Activated CD8-positive, alpha-beta memory T cell treated with anti-CD3 and anti-CD28 coated beads for 48 hours (primary cell): ENCODE results near the gene PPFIA4.

ENCODE experiments used
- DNase-seq, 3 experiments: peaks; one replicate each; pipeline ENCODE4 v3.0.0-alpha.2; 2020; ENCODE audit warnings: low read depth in 2 of 3, low spot score in 2 of 3

Gene PPFIA4

DNA sequence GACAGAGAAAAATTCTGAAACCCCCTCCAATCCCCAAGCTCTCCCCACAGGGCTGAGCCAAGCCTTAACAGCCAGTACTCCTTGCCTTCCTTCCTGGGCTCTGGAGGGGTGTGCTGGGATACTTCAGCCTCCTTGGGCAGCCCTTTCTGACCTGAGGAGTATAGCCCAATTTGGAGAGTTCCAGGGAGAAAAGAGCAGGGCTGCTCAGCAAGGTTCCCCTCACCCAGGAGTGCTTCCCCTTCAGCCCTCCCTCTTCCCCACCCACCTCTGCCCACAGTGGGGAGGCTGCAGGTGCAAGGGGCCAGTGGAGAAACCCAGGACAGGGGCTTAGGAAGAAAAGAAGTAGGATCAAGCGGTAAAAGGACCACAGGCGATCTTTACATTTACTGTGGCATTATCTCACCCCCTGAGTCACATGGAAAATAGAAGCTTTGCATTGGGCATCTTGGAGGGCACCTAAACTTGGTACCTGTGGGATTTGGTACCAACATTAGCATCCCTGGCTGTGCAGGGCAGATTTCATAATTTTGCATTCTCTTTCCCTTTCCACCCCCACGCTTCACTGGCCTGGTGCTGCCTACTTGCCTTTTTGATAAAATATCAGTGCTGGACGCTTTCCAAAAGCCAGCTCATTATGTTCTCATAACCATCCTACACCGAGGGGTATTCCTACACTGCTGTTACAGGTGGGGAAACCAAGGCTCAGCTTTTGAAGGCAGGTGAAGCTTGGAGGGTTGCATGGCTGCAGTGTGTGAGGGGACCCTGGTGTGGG is 98.4 kb downstream of the PPFIA4 start:
- DNase-seq = no peak

DNA sequence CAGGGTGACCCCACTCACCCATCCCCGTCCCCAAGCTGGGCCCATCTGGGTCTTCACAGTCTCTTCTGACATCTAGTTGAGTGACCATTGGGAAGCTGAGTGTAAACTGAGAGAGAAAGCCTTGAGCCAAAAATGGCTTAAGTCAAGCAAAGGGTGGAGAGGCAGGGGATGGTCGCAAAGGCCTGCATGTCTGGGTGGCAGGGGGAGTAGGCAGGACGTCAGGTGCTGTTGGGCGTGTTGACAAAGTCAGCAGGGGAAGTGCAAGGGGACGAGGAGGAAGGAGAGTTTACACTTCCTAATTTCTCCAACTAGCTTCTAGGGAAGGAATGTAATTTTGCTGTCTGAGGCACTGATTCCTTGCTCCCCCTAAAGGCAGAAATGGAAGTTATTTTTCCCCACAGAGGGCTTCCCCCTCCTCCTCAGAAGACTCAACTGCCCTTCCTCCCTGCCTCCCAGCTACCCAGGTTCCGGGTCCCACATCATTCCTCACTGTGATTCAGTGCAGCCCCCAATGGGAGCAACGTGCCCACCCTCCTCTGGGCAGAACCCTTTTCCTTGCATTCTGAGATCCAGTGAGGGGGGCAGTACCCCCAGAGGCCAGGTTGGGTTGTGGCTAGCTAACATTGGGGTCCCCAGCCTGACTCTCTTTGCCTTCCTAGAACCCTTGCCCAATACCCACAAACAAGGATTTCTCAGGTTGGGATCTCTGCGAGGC is 100.0 kb downstream of the PPFIA4 start:
- no peak for DNase-seq

DNA sequence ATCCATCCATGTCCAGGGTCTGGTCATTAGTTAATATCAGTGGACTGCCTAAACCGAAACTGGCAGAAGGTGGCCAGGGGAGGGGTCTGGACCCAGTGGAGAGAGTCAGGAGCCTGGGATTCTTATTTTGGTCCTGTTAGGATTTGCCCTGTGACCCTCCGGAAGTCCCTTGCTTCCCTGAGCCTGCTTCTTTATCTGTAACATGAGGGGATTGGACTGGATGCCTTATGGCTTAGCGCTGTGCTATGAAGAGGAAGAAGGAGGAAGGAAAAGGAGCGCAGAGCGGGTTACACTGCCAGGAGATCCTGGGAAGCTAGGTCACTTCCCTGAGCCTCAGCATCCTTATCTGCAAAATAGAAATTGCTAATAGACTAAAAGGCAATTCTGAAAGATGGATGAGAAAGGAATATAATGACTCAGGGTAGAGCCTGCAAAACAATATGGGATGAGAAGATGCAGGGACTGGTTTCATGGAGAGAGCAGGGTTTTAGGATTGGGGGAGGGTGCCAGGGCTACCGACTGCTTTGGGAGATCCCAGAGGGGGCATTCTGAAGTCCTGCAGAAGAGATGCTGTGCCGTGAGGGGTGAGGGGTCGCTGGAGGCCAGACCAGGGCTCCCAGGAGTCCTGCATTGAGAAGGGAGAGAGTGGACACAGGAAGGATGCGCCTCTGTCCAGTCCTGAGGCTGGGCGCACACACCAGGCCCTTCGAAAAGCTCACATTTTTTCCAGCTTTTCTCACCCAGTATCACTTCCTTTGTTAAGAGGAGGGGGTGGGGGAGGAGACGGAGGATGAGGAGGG is 100.8 kb downstream of the PPFIA4 start:
- DNase-seq = no peak

DNA sequence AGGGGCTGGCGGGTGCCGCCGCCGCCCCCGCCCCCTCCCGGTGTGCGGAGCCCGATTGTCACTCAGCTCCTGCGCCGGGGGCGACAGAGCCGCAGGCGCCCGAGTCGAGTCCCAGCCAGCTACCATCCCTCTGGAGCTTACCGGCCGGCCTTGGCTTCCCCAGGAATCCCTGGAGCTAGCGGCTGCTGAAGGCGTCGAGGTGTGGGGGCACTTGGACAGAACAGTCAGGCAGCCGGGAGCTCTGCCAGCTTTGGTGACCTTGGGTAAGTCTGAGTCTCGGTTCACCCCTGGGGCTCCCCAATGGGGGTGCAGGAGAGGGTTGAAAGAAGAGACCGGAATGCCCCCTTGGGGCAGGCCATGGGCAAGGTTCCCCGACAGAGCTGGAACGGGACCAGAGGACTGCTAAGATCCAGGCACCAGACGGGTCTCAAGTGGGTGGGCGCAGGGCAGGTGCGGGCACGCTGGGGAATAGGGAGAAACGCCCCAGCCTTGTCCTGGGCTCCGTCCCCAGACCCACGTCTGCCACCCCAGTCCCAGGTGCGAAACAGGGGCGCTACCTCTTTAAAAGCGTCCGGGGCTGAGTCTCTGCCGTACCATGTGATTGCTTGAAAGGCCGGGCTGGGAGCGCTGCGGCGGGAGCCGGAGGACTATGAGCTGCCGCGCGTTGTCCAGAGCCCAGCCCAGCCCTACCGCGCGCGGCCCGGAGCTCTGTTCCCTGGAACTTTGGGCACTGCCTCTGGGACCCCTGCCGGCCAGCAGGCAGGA is 101.6 kb downstream of the PPFIA4 start, which contains the start of gene ADORA1:
TSS of gene ADORA1 (plus strand) at position 61 of the 765 bp plus-strand sequence. CDS start 1,116 bp downstream, outside the sequence.
- DNase-seq = no peak

DNA sequence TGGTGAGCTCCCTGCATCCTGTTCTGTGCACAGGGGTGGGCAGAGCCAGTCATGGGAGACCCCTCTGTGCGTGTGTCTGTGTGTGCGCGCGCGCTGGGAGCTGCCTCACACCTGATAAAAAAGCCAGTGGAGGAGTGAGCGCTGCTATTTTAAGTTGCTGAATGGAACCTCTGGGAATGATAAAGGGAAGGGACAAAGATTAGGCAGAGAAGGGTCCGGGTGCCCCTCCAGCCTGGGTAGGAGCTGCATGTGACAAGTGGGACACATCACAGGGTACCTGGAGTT is 102.1 kb downstream of the PPFIA4 start:
- no peak for DNase-seq
